Measurements from ENCODE around the gene HBG2.
"Not testable (repeated sequence)": the region's sequence is repeated elsewhere in the genome, so short reads cannot be mapped to it uniquely, and the experiment has no call there.

The HBG2 gene

DNA sequence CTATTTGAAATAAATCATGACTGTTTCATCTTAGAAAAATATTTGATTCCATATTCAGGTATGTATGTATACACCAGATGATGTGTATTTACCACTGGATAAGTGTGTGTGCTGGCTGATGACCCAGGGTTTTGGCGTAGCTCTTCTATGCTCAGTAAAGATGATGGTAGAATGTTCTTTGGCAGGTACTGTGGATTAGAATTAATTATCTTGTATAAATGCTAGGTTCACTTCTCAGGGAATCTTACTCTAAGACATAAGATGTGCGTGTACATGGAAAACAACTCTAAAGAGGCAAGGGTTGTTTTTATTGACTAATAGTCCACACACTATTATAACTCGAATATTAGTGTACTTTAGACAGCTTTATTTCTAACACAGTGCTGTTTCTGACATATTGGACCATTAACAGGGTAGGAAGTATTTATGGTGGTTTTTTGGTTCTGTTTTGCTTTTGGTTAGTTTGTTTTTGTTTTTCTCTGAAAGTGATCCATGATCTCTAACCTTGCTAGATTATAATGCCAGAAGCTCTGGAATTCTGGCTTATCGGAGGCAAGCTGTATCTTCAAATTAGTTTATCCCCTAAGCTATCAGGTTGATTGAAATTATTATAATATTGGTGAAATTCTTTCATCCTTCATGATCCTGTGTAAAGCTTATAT, 3.9 kb downstream of the HBG2 start:
- no peak for DNase-seq

DNA sequence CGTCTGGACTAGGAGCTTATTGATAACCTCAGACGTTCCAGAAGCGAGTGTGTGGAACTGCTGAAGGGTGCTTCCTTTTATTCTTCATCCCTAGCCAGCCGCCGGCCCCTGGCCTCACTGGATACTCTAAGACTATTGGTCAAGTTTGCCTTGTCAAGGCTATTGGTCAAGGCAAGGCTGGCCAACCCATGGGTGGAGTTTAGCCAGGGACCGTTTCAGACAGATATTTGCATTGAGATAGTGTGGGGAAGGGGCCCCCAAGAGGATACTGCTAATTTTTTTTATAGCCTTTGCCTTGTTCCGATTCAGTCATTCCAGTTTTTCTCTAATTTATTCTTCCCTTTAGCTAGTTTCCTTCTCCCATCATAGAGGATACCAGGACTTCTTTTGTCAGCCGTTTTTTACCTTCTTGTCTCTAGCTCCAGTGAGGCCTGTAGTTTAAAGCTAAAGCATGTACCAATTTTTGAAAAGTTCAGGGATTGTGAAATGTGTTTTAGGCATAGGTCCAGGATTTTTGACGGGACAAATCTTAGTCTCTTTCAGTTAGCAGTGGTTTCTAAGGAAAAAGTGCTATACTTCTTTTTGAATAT, 4.7 kb downstream of the HBG2 start, which contains the start of gene HBG1:
Gene HBG1, minus strand, starts transcription at position 51 of the 590 bp plus-strand sequence. CDS start 53 bp downstream, outside the sequence.
- not testable (repeated sequence) for DNase-seq

DNA sequence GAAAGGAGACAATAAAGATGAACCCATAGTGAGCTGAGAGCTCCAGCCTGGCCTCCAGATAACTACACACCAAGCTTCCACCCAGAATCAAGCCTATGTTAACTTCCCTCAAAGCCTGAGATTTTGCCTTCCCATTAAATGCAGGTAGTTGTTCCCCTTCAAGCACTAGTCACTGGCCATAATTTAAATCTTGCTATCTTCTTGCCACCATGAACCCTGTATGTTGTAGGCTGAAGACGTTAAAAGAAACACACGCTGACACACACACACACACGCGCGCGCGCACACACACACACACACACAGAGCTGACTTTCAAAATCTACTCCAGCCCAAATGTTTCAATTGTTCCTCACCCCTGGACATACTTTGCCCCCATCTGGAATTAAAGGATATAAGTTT, 6.1 kb downstream of the HBG2 start:
- not testable (repeated sequence) for DNase-seq

DNA sequence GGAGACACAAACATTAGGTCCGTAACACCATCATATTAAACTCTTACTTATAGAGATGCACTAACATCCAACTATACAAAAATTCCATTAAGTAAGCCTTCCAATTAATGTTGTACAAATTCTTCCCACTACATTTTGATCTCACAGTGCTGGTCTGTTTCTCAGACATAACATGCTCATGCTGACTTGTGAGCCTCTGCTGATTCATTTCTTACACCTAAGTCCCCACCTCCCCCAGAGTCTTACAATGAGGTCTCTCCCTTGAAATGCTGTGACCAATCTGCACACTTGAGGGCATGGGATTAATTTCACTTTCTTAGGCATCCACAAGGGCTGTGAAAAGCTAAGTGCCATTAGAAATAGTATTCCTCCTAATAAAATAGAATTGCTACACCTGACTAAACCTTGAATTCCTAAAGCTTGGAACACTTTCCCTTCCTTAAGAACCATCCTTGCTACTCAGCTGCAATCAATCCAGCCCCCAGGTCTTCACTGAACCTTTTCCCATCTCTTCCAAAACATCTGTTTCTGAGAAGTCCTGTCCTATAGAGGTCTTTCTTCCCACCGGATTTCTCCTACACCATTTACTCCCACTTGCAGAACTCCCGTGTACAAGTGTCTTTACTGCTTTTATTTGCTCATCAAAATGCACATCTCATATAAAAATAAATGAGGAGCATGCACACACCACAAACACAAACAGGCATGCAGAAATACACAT, 6.9 kb downstream of the HBG2 start:
- no peak for DNase-seq

DNA sequence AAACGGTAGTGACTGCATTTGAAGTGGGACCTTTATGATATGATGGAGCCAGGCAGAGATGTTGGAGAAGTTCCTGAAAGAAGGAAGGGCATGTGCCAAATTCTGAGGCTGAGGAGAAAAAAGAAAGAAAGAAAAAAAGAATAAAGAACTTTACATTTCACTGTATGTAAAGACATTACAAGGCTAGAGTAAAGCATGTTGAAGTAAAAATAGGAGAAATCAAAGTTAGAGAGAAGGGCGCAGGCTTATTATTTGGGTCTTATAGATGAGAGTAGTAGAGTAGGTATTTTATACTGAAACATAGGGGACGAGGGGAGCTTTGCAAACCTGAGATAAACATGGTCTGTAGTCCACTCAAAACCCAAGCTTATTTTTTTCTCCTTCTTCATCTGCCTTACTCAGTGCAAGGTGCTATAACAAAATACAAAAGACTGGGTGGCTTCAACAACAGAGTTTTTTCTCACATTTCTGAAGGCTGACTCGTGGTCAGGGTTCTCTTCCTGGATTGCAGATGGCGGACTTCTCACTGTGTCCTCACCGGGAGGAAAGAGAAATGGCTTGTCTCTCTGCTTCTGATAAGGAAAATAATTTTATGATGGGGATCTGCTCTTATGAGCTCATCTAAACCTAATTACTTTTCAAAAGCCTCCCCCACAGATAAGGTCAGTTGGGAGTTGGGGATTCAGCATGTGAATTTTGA, 7.7 kb downstream of the HBG2 start:
- no peak for DNase-seq

DNA sequence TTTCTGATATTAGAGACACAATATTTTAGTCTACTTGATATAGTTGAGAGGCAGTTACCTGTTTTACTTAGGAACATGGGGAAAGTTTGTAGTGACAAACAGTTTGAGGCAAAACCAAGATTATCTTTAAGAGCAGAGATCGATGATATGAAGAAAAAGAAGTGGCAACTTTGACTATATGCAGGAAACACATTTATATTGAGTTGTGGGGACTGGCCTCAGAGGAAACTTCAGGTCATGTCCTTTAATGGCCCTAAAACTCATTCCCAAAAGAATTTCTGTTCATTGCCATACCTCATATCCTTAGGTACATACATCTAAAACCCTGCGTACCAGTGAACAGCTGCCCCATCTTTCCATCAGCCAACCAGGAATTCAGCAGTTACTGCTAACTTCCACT, 9.4 kb downstream of the HBG2 start:
- DNase-seq, result no peak

DNA sequence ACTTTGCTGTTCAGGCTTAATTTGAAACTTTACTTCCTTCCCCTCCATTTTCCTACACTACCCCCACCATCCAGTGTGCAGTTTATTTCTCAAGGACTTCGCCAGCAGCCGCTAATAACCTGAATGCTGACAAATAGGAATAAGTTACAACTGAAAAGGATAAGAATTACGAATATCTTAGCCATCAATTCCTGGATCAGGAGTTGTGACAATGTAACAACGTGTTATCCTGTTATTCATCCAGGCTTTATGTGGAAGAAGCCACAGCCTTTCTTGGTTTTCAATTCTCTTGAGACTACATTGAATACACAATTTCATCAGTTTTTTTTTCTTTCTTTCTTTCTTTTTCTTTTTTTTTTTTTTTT, 10.8 kb downstream of the HBG2 start:
- no peak for DNase-seq

DNA sequence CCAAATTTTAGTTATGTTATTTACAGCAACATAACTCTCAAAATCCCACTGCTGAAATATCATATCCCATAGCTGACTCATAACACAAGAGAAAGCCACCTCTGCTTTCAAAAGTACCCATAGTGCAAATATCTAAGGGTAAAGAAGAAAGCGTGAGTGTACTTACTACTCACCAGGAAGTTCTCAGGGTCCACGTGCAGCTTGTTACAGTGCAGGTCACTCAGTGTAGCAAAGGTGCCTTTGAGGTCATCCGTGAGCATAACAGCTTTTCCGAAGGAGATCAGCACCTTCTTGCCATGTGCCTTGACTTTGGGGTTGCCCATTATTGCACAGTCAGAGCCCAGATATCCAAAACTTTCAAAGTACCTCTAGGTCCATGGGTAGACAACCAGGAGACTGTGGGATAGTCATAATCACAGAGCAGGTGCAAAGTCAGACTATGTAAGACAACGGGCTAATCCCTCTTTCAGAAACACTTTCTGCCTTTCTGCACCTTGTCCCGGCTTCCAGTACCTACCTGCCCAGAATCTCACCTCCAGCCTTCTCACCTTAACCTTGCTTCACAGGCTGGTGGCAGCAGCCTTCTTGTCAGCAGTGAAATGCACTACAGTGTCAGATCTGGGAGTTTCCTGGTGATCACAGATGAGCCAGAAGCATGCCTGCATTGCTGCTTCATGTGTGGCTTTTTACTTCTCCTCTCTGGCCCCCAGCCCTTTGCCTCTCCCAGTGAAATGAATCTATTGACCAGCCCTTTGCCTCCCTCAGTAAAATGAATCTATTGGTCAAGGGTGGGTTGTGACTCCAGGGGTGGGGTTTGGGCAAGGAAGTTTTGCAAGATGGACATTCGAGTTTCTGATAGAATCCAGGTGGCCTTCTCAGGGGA, 11.4 kb downstream of the HBG2 start:
- no peak for DNase-seq

DNA sequence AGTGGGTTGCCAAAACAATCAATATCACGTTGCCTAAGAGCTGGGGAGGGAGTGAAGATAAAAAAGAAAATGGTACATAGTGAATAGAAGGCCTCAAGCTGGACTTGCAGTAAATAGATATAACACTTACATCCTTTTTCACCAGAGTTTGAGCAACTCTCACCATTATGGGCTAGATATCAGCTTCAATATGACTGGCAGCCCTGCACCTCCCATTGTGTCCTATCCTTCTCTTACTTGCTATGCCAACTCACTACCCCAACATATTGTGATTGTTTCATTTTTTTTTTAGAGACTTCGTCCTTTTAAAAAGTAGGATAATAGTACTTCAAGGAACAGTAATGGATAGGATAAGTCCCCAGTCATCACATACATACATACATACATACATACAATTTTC, 12.4 kb downstream of the HBG2 start:
- DNase-seq, result no peak

DNA sequence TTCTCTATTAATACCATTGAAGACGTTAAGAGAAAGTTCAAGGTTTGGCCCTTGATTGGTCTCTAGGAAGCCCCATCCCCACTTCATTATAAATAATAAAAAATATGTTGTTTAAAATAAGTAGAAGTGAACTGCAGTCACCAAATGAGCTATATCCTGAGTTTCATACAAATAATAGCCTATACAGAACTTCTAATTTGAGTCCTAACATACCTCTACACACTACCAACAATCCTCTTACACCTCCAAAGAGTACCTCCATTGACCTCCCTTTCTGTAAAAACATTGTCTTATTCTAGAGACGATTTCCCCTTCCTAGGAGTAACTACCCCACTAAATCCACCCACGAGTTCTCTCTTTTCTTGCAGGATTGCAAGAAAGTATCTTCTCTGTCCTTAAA, 13.1 kb downstream of the HBG2 start:
- no peak for DNase-seq

DNA sequence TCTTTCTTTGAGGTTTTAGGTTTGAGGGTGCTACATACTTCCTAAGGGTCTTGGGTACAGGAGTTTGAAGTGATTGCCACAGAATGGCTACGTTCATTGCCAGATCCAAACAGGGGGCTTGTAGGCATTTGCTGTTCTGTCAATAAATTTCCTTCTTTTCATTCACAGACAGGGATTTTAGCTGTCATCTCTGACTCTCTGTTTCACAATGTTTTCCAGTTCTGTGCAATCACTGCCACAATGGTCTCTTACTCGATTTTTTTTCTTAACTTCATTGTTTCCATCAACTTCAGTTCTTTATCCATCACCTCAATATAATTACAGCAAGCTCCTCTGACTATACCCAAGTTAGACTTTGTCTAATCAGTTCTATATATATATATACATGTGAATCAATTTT, 14.1 kb downstream of the HBG2 start:
- no peak for DNase-seq

DNA sequence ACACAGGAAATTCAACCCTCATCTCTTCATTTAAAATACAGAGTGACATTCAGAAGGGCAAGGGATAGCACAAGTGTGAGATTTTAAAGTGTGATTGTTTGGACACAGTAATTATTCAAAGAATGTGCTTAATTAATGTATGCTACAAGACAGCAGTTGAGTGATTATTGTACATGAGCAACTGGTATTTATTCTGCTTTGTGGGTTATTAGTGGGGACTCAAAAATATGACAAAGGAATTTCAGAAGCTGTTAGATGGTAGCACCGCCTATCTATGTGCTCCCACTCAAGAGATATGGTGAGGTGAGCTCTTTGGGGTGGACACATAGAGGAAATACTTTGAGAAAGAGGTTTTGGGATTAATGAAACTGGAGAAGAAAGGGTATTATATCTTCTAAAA, 14.5 kb downstream of the HBG2 start:
- DNase-seq, result no peak

DNA sequence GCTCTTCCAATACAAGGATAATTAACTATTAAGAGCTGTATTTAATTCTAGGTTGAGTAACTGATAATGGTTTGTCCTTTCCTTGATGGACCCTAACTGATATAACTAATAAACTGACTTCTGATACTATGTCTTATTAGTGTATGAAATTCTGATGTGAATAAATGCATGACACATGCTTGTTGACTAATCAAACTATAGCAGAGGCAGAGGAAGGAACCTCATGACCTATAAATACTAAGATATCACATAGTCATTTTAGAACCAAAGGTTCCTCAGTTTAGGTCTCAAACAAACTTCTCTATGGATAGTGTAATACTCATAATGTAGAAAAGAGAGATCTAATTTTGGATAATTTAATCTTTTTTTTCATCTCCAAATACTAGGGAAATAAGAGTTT, 15.5 kb downstream of the HBG2 start:
- DNase-seq, result no peak

DNA sequence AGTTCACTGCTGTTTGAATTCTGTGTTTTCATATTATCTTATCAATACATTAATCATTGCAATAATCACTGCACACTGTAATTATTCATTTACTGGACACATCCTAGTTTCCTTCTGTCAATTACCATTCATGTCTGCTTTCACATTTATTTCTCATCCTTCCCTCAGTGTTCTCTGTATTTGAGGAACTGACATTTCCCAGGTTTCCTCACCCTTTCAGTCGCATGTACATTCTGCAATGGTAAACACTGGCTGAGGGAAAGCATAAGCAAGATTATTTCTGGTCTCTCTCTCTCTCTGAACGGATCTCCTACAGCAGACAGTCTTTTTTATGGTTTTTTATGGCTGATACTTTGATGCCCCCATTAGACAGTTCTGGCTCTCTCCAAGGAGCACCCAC, 16.1 kb downstream of the HBG2 start:
- no peak for DNase-seq

DNA sequence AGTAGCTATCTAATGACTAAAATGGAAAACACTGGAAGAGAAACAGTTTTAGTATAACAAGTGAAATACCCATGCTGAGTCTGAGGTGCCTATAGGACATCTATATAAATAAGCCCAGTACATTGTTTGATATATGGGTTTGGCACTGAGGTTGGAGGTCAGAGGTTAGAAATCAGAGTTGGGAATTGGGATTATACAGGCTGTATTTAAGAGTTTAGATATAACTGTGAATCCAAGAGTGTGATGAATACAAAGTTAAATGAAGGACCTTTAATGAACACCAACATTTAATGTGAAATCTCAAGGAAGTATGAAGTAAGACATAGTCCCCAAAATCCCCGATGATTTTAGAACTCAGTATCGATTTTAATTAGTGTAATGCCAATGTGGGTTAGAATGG, 17.2 kb downstream of the HBG2 start:
- no peak for DNase-seq

DNA sequence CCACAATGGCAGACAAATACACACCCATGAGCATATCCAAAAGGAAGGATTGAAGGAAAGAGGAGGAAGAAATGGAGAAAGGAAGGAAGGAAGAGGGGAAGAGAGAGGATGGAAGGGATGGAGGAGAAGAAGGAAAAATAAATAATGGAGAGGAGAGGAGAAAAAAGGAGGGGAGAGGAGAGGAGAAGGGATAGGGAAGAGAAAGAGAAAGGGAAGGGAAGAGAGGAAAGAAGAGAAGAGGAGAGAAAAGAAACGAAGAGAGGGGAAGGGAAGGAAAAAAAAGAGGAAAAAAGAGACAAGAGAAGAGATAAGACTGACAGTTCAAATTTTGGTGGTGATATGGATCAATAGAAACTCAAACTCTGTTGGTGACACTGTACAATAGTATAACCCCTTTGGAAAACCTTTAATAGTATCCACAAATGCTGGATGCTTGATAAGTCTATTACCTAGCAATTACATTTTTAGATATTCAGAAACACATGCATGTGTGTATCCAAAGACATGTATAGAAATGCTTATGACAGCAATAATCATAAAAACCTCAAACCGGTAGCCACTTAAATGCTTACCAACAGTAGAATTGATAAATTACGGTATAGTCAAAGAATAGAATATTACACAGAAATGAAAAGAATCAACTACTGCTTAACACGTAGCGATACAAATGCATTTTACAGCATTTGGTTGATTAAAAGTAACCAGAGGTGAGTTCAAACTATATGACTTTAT, 19.1 kb downstream of the HBG2 start:
- no peak for DNase-seq

DNA sequence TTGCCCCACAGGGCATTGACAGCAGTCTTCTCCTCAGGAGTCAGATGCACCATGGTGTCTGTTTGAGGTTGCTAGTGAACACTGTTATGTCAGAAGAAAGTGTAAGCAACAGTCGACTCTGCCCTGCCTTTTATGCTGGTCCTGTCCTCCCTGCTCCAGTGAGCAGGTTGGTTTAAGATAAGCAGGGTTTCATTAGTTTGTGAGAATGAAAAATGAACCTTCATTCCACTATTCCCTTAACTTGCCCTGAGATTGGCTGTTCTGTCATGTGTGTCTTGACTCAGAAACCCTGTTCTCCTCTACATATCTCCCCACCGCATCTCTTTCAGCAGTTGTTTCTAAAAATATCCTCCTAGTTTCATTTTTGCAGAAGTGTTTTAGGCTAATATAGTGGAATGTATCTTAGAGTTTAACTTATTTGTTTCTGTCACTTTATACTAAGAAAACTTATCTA, 20.2 kb downstream of the HBG2 start, which contains the start of gene HBD:
Gene HBD, minus strand, starts transcription at position 103 of the 454 bp plus-strand sequence. Its CDS starts 50 bp downstream, at position 53.
- DNase-seq, result no peak

DNA sequence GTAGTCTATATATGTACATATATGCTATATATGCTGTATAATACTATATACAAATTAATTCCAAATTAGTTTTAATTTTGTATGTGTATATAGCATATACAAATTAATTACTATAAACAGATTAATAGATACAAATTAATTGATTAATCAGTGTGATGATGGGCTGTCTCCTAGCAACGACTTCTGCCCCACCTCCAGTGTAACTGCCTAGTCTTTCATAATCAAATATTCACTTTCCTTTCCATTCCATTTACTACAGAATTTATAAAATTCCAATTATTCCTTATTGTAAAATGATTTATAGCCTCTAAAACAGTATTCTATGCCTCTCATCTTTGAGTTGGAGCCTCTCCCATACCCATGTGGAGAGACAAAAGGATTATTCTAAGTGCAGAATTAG, 21.3 kb downstream of the HBG2 start:
- no peak for DNase-seq

DNA sequence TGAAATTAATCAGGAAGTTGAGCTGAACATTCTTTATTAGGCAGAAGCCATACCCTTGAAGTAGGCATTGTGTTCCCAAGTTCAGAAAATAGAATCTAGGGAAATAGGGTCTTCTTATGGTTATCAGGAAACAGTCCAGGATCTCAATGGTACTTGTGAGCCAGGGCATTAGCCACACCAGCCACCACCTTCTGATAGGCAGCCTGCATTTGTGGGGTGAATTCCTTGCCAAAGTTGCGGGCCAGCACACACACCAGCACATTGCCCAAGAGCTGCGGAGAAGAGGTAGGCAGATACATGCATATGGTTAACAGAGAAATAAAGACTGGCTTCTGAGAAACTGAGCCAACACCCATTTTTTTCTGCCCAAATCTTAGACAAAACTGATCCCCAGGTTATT, 21.8 kb downstream of the HBG2 start:
- DNase-seq, result no peak

DNA sequence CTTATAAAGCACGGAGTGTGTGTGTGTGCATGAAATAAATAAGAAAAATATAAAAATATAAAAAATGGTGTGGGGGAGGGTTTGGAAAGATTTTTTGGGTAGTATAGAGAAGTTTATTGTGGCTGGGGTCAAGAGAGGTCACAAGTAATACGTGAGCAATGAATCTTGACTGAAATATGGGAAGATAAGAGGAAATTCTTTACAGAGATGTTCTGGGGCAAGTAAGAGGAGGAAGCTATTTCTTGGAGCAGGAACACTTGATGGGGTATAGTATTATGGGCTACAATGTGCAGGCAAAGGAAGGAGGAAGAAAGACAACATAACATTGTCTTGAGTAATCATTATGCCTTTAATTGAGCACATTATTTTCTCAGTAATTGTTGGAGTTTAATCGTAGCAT, 22.4 kb downstream of the HBG2 start:
- DNase-seq, result no peak

All from nucleus accumbens (tissue), 56 donors.